Ishikawa (cell line): ENCODE data around the gene SMIM44.

Experiments
- CEBPB ChIP-seq: IDR thresholded peaks from 2 replicates; pipeline ENCODE4 v1.6.1; 2012
- CREB1 ChIP-seq: IDR thresholded peaks from 2 replicates; pipeline ENCODE4 v1.6.1; 2012; ENCODE audit warnings: low read depth
- EGR1 ChIP-seq: IDR thresholded peaks from 2 replicates; pipeline ENCODE4 v1.6.1; 2012
- EP300 ChIP-seq: IDR thresholded peaks from 2 replicates; pipeline ENCODE4 v1.6.1; 2012; ENCODE audit warnings: borderline replicate concordance
- FOXM1 ChIP-seq: IDR thresholded peaks from 2 replicates; pipeline ENCODE4 v1.6.1; 2012; ENCODE audit warnings: low read depth, borderline replicate concordance
- NFIC ChIP-seq: IDR thresholded peaks from 2 replicates; pipeline ENCODE4 v1.6.1; 2012
- RAD21 ChIP-seq: IDR thresholded peaks from 2 replicates; pipeline ENCODE4 v1.6.1; 2012; ENCODE audit warnings: low read depth
- REST ChIP-seq: IDR thresholded peaks from 2 replicates; pipeline ENCODE4 v1.6.1; 2012; ENCODE audit warnings: low read depth, mild to moderate bottlenecking
- TAF1 ChIP-seq: IDR thresholded peaks from 2 replicates; pipeline ENCODE4 v1.6.1; 2012; ENCODE audit warnings: low read depth, mild to moderate bottlenecking
- TCF12 ChIP-seq: IDR thresholded peaks from 2 replicates; pipeline ENCODE4 v1.6.1; 2012; ENCODE audit warnings: low read depth
- TEAD4 ChIP-seq: IDR thresholded peaks from 2 replicates; pipeline ENCODE4 v1.6.1; 2012
- USF1 ChIP-seq: IDR thresholded peaks from 2 replicates; pipeline ENCODE4 v1.6.1; 2012
- YY1 ChIP-seq: IDR thresholded peaks from 2 replicates; pipeline ENCODE4 v1.6.1; 2012; ENCODE audit warnings: low read depth
- ZBTB7A ChIP-seq: IDR thresholded peaks from 2 replicates; pipeline ENCODE4 v1.6.1; 2012; ENCODE audit warnings: low read depth
- TF ChIP-seq, protein P1 (sequence below): IDR thresholded peaks from 2 replicates; pipeline ENCODE4 v1.6.1; 2012

Gene SMIM44

DNA sequence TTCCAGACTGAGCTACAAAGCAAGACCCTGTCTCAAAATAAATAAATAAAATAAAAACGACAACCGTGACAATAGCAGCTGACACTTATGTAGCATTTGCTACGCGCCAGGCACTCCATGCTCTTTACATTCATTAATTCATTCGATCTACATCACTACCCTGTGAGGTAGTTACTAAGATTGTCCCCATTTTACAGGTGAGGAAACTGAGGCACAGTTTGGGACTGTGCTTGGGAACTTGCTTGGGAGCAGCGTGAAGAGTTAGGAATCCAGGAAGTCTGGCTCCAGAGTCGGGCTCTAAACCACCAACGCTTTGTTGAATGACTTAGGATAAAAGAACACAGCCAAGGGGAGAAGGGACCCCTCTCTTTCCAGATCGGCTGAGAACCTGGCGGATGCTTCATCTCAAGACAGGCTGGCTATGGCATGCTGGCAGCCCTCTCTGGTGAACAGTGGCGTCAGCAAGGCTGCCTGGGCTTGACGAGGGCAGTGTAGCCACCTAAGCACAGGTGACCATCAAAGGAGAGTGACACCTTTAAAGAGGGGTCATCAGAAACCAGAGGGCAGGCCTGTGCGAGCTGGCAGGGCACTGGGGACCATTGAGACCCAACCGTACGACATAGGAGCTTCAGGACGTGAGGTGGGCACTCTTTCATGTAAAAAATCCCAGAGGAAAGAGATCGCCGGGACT, 16.6 kb upstream of the SMIM44 start:
- no peak for TF ChIP-seq CREB1
- TF ChIP-seq USF1: no peak
- TF ChIP-seq, protein P1, sequence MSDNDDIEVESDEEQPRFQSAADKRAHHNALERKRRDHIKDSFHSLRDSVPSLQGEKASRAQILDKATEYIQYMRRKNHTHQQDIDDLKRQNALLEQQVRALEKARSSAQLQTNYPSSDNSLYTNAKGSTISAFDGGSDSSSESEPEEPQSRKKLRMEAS: no peak
- no peak for TF ChIP-seq TCF12
- TF ChIP-seq EP300: no peak
- TF ChIP-seq EGR1: no peak
- TF ChIP-seq CEBPB: no peak
- no peak for TF ChIP-seq REST
- no peak for TF ChIP-seq RAD21
- TF ChIP-seq FOXM1: no peak
- no peak for TF ChIP-seq TEAD4
- TF ChIP-seq ZBTB7A: no peak
- no peak for TF ChIP-seq TAF1
- TF ChIP-seq NFIC: no peak
- TF ChIP-seq YY1: no peak

- no peak for TF ChIP-seq YY1
- TF ChIP-seq EP300: no peak
- TF ChIP-seq ZBTB7A: no peak
- TF ChIP-seq TEAD4: no peak
- no peak for TF ChIP-seq CEBPB
- no peak for TF ChIP-seq CREB1
- no peak for TF ChIP-seq TCF12
- TF ChIP-seq EGR1: no peak
- TF ChIP-seq, protein P1: no peak
Measured at GRCh38 chr19:3497757-3498520, 14.7 kb upstream of the SMIM44 start.

GRCh38 chr19:3496392-3497273, 13.4 kb upstream of the SMIM44 start:
- TF ChIP-seq USF1 (no peak), TAF1 (no peak), CEBPB (no peak), TEAD4 (no peak)

DNA sequence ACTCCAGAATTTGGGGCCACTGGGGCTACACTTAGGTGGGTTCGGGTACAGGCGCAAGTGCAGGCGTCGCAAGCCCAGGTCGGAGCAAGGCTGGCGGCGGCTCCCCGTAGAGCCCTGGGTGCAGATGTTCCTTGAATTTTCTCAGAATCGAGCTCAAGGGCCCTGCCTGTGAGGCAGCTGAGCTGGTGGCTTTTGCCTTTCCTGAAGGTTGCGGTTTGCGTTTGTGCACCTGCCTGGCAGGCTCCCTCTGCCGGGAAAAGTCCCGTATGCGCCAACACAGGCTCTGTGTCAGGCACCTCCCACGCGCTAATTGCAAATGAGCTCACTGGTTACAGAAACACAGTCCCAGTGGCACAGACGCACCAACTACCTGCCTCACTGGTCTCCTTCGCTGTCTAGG, 11.3 kb upstream of the SMIM44 start:
- TF ChIP-seq REST (no peak), EP300 (no peak), USF1 (no peak), ZBTB7A (no peak), YY1 (no peak), TEAD4 (no peak), TAF1 (no peak), FOXM1 (no peak), CEBPB (no peak), NFIC (no peak), RAD21 (no peak), CREB1 (no peak), TCF12 (no peak)
- TF ChIP-seq, protein P1: no peak

DNA sequence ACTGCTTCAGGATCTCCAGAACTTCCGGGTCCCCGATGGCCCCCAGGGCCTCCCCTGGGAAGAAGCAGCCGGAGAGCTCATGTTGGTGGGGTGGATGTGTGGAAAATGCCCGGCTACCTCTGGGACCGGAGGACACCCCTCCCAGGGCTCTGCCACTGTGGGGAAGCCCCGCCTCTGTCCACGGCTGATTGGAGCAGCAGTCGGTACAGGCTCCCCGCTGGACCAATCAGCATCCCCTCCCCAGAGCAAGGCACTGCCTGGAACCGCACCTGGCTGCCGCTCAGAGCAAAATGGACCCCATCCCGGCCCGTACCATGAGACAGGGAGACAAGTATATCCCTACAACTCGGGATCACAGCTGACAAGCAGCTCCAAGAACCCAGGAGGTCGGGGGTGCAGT, 10.8 kb upstream of the SMIM44 start:
- no peak for TF ChIP-seq NFIC
- no peak for TF ChIP-seq CEBPB
- TF ChIP-seq FOXM1: no peak
- TF ChIP-seq CREB1: no peak
- TF ChIP-seq EGR1: no peak
- TF ChIP-seq ZBTB7A: no peak
- TF ChIP-seq TCF12: no peak
- TF ChIP-seq REST: no peak
- no peak for TF ChIP-seq RAD21
- TF ChIP-seq USF1: no peak
- TF ChIP-seq YY1: no peak
- TF ChIP-seq TEAD4: no peak
- TF ChIP-seq, protein P1: no peak
